Endothelial cell of umbilical vein (primary cell): ENCODE results near the gene COLQ. TPM values are rescaled to one million over a fixed set of nuclear protein-coding genes. Genes with fewer than 3 reads are reported as not detected.
"Not testable (repeated sequence)": the region's sequence is repeated elsewhere in the genome, so short reads cannot be mapped to it uniquely, and the experiment has no call there.

ENCODE experiments used
- BruUV-seq: library from RNA; stranded (reverse); fragments of 400-500 nt; replicated peaks from 2 replicates; lab custom pipeline; 2021; lab: Mats Ljungman, UMichigan
- CTCF ChIA-PET: fragments of 300-600, 350-600 bp; sonication (Branson Sonifier 250); formaldehyde crosslinking; loops from one replicate; lab custom pipeline; 2021; ENCODE audit warnings: antibody characterized with exemption, inconsistent platforms; lab: Charles Lee
- POLR2A ChIA-PET: fragments of 300-600, 350-600 bp; sonication (Branson Sonifier 250); formaldehyde crosslinking; loops from one replicate; lab custom pipeline; 2021; ENCODE audit warnings: antibody characterized with exemption, inconsistent platforms; lab: Charles Lee
- DNase-seq: peaks from one replicate; pipeline ENCODE4 v3.0.0-alpha.2; 2011; ENCODE audit warnings: low read depth, low spot score
- FAIRE-seq: peaks from 2 replicates; lab custom pipeline; 2011; peaks lifted over from hg19 to GRCh38; lab: Jason Lieb, UNC
- H2AFZ ChIP-seq: 2 replicates; pipeline ENCODE4 v1.6.0; 2012; ENCODE audit warnings: low read depth, low read length, control low read depth, inconsistent platforms
- H3K27ac ChIP-seq: 2 replicates; pipeline ENCODE4 v1.5.1; 2011; ENCODE audit warnings: low read depth, mild to moderate bottlenecking, control low read depth, low read length, moderate library complexity; ENCODE audit not compliant: insufficient read depth
- H3K27me3 ChIP-seq, 2 experiments: 2 replicates each; pipeline versions ENCODE4 v1.6.0 to v1.6.1; 2011; ENCODE audit warnings: low read length in 2 of 2, mixed read lengths in 1 of 2; ENCODE audit not compliant: control insufficient read depth in 2 of 2, insufficient read depth in 2 of 2
- H3K36me3 ChIP-seq, 2 experiments: 2 replicates in 1 of 2; 3 replicates in 1 of 2; pipeline ENCODE4 v1.5.1; 2011; ENCODE audit warnings: low read length in 2 of 2, mild to moderate bottlenecking in 1 of 2, moderate library complexity in 1 of 2; ENCODE audit not compliant: control insufficient read depth in 2 of 2, insufficient read depth in 2 of 2; ENCODE audit errors: extremely low read depth in 1 of 2
- H3K4me1 ChIP-seq: 3 replicates; pipeline ENCODE4 v1.5.1; 2011; ENCODE audit warnings: mild to moderate bottlenecking, low read length; ENCODE audit not compliant: control insufficient read depth, insufficient read depth; ENCODE audit errors: extremely low read depth
- H3K4me2 ChIP-seq: 2 replicates; pipeline ENCODE4 v1.6.1; 2011; ENCODE audit warnings: low read length, control low read depth, mixed read lengths; ENCODE audit not compliant: insufficient read depth
- H3K4me3 ChIP-seq, 3 experiments: fragments of 200-600 bp in 1 of 3; sonication (generic), shearing (Covaris generic) in 1 of 3; replicated peaks in 1 of 3; 2 replicates each; pipeline ENCODE4 v1.5.1; 2011 to 2016; ENCODE audit warnings: control low read depth in 3 of 3, low read length in 3 of 3, mild to moderate bottlenecking in 2 of 3, inconsistent platforms in 1 of 3, low read depth in 1 of 3, moderate library complexity in 1 of 3; ENCODE audit not compliant: insufficient read depth in 1 of 3
- H3K79me2 ChIP-seq: 2 replicates; pipeline ENCODE4 v1.6.0; 2012; ENCODE audit warnings: low read length, inconsistent platforms; ENCODE audit not compliant: control insufficient read depth, insufficient read depth
- H3K9ac ChIP-seq: replicated peaks from 2 replicates; pipeline ENCODE3; 2011; ENCODE audit warnings: low read length, control low read depth; ENCODE audit not compliant: insufficient read depth; ENCODE audit errors: extremely low read depth
- H3K9me1 ChIP-seq: replicated peaks from 3 replicates; pipeline ENCODE4 v1.6.0; 2011; ENCODE audit warnings: mild to moderate bottlenecking, low read length; ENCODE audit not compliant: control insufficient read depth, insufficient read depth; ENCODE audit errors: extremely low read depth
- H3K9me3 ChIP-seq: replicated peaks from 2 replicates; pipeline ENCODE4 v1.5.1; 2012; ENCODE audit warnings: low read length, inconsistent platforms; ENCODE audit not compliant: control insufficient read depth, insufficient read depth
- H4K20me1 ChIP-seq: replicated peaks from 2 replicates; pipeline ENCODE3; 2011; ENCODE audit warnings: mild to moderate bottlenecking, low read length; ENCODE audit not compliant: control insufficient read depth, insufficient read depth; ENCODE audit errors: extremely low read depth
- FOS ChIP-seq: IDR thresholded peaks from 2 replicates; pipeline ENCODE4 v1.6.1; 2011; ENCODE audit warnings: mild to moderate bottlenecking, low read length, moderate library complexity, borderline replicate concordance; ENCODE audit not compliant: insufficient read depth
- JUN ChIP-seq: IDR thresholded peaks from 2 replicates; pipeline ENCODE4 v1.6.1; 2011; ENCODE audit warnings: borderline replicate concordance, low read depth; ENCODE audit not compliant: insufficient read length, insufficient read depth
- MYC ChIP-seq: IDR thresholded peaks from one replicate; pipeline ENCODE4 v1.6.1; 2011; ENCODE audit warnings: mild to moderate bottlenecking, low read depth, low read length
- dilution Hi-C: fragments of 300-500 bp; cut with MboI; formaldehyde crosslinking; loops from one replicate; pipeline ENCODE4 v1.15.0; 2019; ENCODE audit warnings: low sequenced_read_pairs; ENCODE audit not compliant: extremely low pct_ligation_motif_present
- intact Hi-C: fragments of 100-400 bp; cut with micrococcal nuclease; formaldehyde crosslinking; loops from one replicate; pipeline ENCODE4 v1.10.0; 2022
- polyA plus RNA-seq, 4 experiments: library from polyadenylated mRNA; depleted of rRNA in 3 of 4; stranded (reverse) in 3 of 4; unstranded in 1 of 4; fragments of >200 nt; gene quantifications; 2 replicates each; pipeline versions ENCODE4 v1.2.1 to v1.2.3, GENCODE V29; 2011 to 2012; ENCODE audit warnings: missing spikeins in 1 of 4
- total RNA-seq: library from RNA; stranded (reverse); gene quantifications from 2 replicates; pipeline ENCODE4 v1.2.3, GENCODE V29; 2021

COLQ gene
- total and polyA plus RNA-seq, 2 donors (not counting 3 experiments of a cell fraction or from before 2014, with no cell fraction given), result 2.0 to 2.3 TPM

GRCh38 chr3:15458212-15458780, 63.2 kb downstream of the COLQ start:
- DNase-seq (no peak), FAIRE-seq (no peak)
- ChIA-PET POLR2A (no interaction called here), CTCF (no interaction called here)
- Histone ChIP-seq H3K27ac (no peak overlapping the region), H3K4me2 (no peak overlapping the region), H4K20me1 (no peaks in the 10 kb centered on the region), H2AFZ (no peak overlapping the region), H3K9ac (no peak overlapping the region), H3K9me3 (no peaks in the 10 kb centered on the region), H3K4me1 (no peaks in the 10 kb centered on the region), H3K4me3 (no peak overlapping the region), H3K27me3 (no peaks in the 10 kb centered on the region), H3K36me3 (no peaks in the 10 kb centered on the region), H3K79me2 (no peaks in the 10 kb centered on the region), H3K9me1 (no peaks in the 10 kb centered on the region)
- TF ChIP-seq JUN, result no peak
- no peak for TF ChIP-seq MYC
- no peak for TF ChIP-seq FOS
- dilution Hi-C loops (no loop called here), intact Hi-C loops (no loop called here)
- no TSS peak for BruUV-seq

GRCh38 chr3:15456915-15457314, 64.6 kb downstream of the COLQ start:
- DNase-seq, FAIRE-seq, H3K4me1 ChIP-seq, H3K9me1 ChIP-seq, CTCF ChIA-PET, POLR2A ChIA-PET, H3K9me3 ChIP-seq, H3K36me3 ChIP-seq, BruUV-seq, H2AFZ ChIP-seq, H3K9ac ChIP-seq, H3K79me2 ChIP-seq, H3K27ac ChIP-seq, H4K20me1 ChIP-seq, dilution Hi-C loops, H3K4me2 ChIP-seq, H3K27me3 ChIP-seq, intact Hi-C loops, H3K4me3 ChIP-seq: not testable (repeated sequence)
